HEK293 (cell line): ENCODE results near the gene SNAP23.

ENCODE experiments used
- BCL6B ChIP-seq: fragments of 450-650 bp; formaldehyde crosslinking; IDR thresholded peaks from 2 replicates; pipeline ENCODE4 v1.5.1; 2017; ENCODE audit warnings: missing biosample characterization, missing genetic modification characterization
- EGR2 ChIP-seq: fragments of 450-650 bp; formaldehyde crosslinking; IDR thresholded peaks from 2 replicates; pipeline ENCODE4 v1.5.1; 2016; ENCODE audit warnings: low read depth, missing biosample characterization, missing genetic modification characterization
- KLF1 ChIP-seq: fragments of 450-650 bp; formaldehyde crosslinking; IDR thresholded peaks from 2 replicates; pipeline ENCODE4 v1.5.1; 2016; ENCODE audit warnings: missing biosample characterization, missing genetic modification characterization
- PBX3 ChIP-seq: sonication (generic); formaldehyde crosslinking; IDR thresholded peaks from 2 replicates; pipeline ENCODE4 v1.8.1; 2022; ENCODE audit warnings: mild to moderate bottlenecking, moderate library complexity, missing genetic modification reagents
- PRDM1 ChIP-seq: fragments of 450-650 bp; formaldehyde crosslinking; IDR thresholded peaks from 2 replicates; pipeline ENCODE4; 2016; ENCODE audit warnings: missing biosample characterization, missing genetic modification characterization
- WT1 ChIP-seq: fragments of 450-650 bp; formaldehyde crosslinking; IDR thresholded peaks from 2 replicates; pipeline ENCODE4 v1.5.1; 2016; ENCODE audit warnings: missing biosample characterization, missing genetic modification characterization
- ZEB2 ChIP-seq: fragments of 450-650 bp; formaldehyde crosslinking; IDR thresholded peaks from 2 replicates; pipeline ENCODE4 v1.5.1; 2016; ENCODE audit warnings: missing biosample characterization, missing genetic modification characterization
- ZNF10 ChIP-seq: fragments of 450-650 bp; formaldehyde crosslinking; IDR thresholded peaks from 2 replicates; pipeline ENCODE4 v1.5.1; 2017; ENCODE audit warnings: missing biosample characterization, missing genetic modification characterization
- ZNF112 ChIP-seq: fragments of 450-650 bp; formaldehyde crosslinking; IDR thresholded peaks from 2 replicates; pipeline ENCODE4 v1.5.0; 2017; ENCODE audit warnings: missing biosample characterization, missing genetic modification characterization
- ZNF169 ChIP-seq: fragments of 450-650 bp; formaldehyde crosslinking; IDR thresholded peaks from 2 replicates; pipeline ENCODE4 v1.5.1; 2016; ENCODE audit warnings: missing biosample characterization, missing genetic modification characterization
- ZNF174 ChIP-seq: fragments of 450-650 bp; formaldehyde crosslinking; IDR thresholded peaks from 2 replicates; pipeline ENCODE4 v1.5.0; 2017; ENCODE audit warnings: missing biosample characterization, mild to moderate bottlenecking, missing genetic modification characterization
- ZNF18 ChIP-seq: fragments of 450-650 bp; formaldehyde crosslinking; IDR thresholded peaks from 2 replicates; pipeline ENCODE4 v1.5.1; 2016; ENCODE audit warnings: missing biosample characterization, missing genetic modification characterization
- ZNF2 ChIP-seq: fragments of 450-650 bp; formaldehyde crosslinking; IDR thresholded peaks from 2 replicates; pipeline ENCODE4 v1.5.1; 2016; ENCODE audit warnings: missing biosample characterization, missing genetic modification characterization
- ZNF202 ChIP-seq: fragments of 450-650 bp; formaldehyde crosslinking; IDR thresholded peaks from 2 replicates; pipeline ENCODE4 v1.5.1; 2016; ENCODE audit warnings: missing biosample characterization, missing genetic modification characterization, borderline replicate concordance
- ZNF221 ChIP-seq: fragments of 450-650 bp; formaldehyde crosslinking; IDR thresholded peaks from 2 replicates; pipeline ENCODE4 v1.5.1; 2017; ENCODE audit warnings: missing biosample characterization, missing genetic modification characterization, borderline replicate concordance
- ZNF248 ChIP-seq: fragments of 450-650 bp; formaldehyde crosslinking; IDR thresholded peaks from 2 replicates; pipeline ENCODE4 v1.5.1; 2017; ENCODE audit warnings: missing biosample characterization, missing genetic modification characterization
- ZNF26 ChIP-seq: fragments of 450-650 bp; formaldehyde crosslinking; IDR thresholded peaks from 2 replicates; pipeline ENCODE4 v1.5.1; 2016; ENCODE audit warnings: missing biosample characterization, missing genetic modification characterization
- ZNF266 ChIP-seq: fragments of 450-650 bp; formaldehyde crosslinking; IDR thresholded peaks from 2 replicates; pipeline ENCODE4 v1.5.1; 2016; ENCODE audit warnings: missing biosample characterization, missing genetic modification characterization, low read depth
- ZNF302 ChIP-seq: fragments of 450-650 bp; formaldehyde crosslinking; IDR thresholded peaks from 2 replicates; pipeline ENCODE4 v1.5.1; 2016; ENCODE audit warnings: missing biosample characterization, missing genetic modification characterization, low read depth
- ZNF335 ChIP-seq: fragments of 450-650 bp; formaldehyde crosslinking; conservative IDR thresholded peaks from 2 replicates; pipeline ENCODE4 v1.5.1; 2016; ENCODE audit warnings: missing biosample characterization, missing genetic modification characterization
- ZNF341 ChIP-seq: fragments of 450-650 bp; formaldehyde crosslinking; IDR thresholded peaks from 2 replicates; pipeline ENCODE4; 2016; ENCODE audit warnings: low read depth, missing biosample characterization, missing genetic modification characterization
- ZNF350 ChIP-seq: fragments of 450-650 bp; formaldehyde crosslinking; IDR thresholded peaks from 2 replicates; pipeline ENCODE4 v1.5.0; 2017; ENCODE audit warnings: missing biosample characterization, mild to moderate bottlenecking, missing genetic modification characterization
- ZNF423 ChIP-seq: fragments of 450-650 bp; formaldehyde crosslinking; IDR thresholded peaks from 2 replicates; pipeline ENCODE4 v1.5.1; 2016; ENCODE audit warnings: missing biosample characterization, missing genetic modification characterization
- ZNF426 ChIP-seq: fragments of 450-650 bp; formaldehyde crosslinking; IDR thresholded peaks from 2 replicates; pipeline ENCODE4 v1.5.1; 2017; ENCODE audit warnings: missing biosample characterization, missing genetic modification characterization, mild to moderate bottlenecking, inconsistent platforms, moderate library complexity
- ZNF585B ChIP-seq: fragments of 450-650 bp; formaldehyde crosslinking; IDR thresholded peaks from 2 replicates; pipeline ENCODE4 v1.5.1; 2016; ENCODE audit warnings: missing biosample characterization, missing genetic modification characterization
- ZNF707 ChIP-seq: fragments of 450-650 bp; formaldehyde crosslinking; IDR thresholded peaks from 2 replicates; pipeline ENCODE4 v1.5.1; 2016; ENCODE audit warnings: missing biosample characterization, missing genetic modification characterization
- ZNF785 ChIP-seq: fragments of 450-650 bp; formaldehyde crosslinking; IDR thresholded peaks from 2 replicates; pipeline ENCODE4 v1.5.1; 2016; ENCODE audit warnings: missing biosample characterization, missing genetic modification characterization
- ZNF837 ChIP-seq: fragments of 450-650 bp; formaldehyde crosslinking; IDR thresholded peaks from 2 replicates; pipeline ENCODE4 v1.5.1; 2016; ENCODE audit warnings: missing biosample characterization, missing genetic modification characterization
- ZXDB ChIP-seq: fragments of 450-650 bp; formaldehyde crosslinking; IDR thresholded peaks from 2 replicates; pipeline ENCODE4 v1.5.1; 2016; ENCODE audit warnings: missing biosample characterization, missing genetic modification characterization
- TF ChIP-seq, protein P1 (sequence below): fragments of 450-650 bp; formaldehyde crosslinking; IDR thresholded peaks from 2 replicates; pipeline ENCODE4 v1.5.1; 2016; ENCODE audit warnings: missing biosample characterization, missing genetic modification characterization
- TF ChIP-seq, protein P2 (sequence below): fragments of 450-650 bp; formaldehyde crosslinking; IDR thresholded peaks from 2 replicates; pipeline ENCODE4 v1.5.1; 2016; ENCODE audit warnings: missing biosample characterization, missing genetic modification characterization, borderline replicate concordance

SNAP23 gene

GRCh38 chr15:42490671-42491538, 4.5 kb upstream of the SNAP23 start, which contains the start of gene ZNF106 (continued):
- TF ChIP-seq ZNF10 (no peak), ZNF785 (no peak), ZNF112 (tag by site-specific recombination) (no peak), ZNF837 (tag by site-specific recombination) (no peak), KLF1 (tag by site-specific recombination) (no peak), ZNF266 (tag by site-specific recombination) (no peak), ZNF335 (tag by site-specific recombination) (peak; percentile 84), ZNF426 (tag by site-specific recombination) (no peak), ZNF26 (tag by site-specific recombination) (no peak), EGR2 (tag by site-specific recombination) (0 out of 2 replicates have a peak, but pooled peaks have one; percentile 22), WT1 (tag by site-specific recombination) (no peak), BCL6B (tag by site-specific recombination) (no peak), ZNF169 (tag by site-specific recombination) (no peak), PBX3 (CRISPR knock-in tag) (no peak), ZNF18 (peak; percentile 67), ZNF707 (tag by site-specific recombination) (no peak), ZNF174 (tag by site-specific recombination) (no peak), PRDM1 (tag by site-specific recombination) (0 out of 2 replicates have a peak, but pooled peaks have one; percentile 46), ZNF302 (tag by site-specific recombination) (no peak), ZNF2 (tag by site-specific recombination) (peak; percentile 39; the same call in 1 of the 2 replicates), ZNF202 (tag by site-specific recombination) (no peak), ZEB2 (0 out of 2 replicates have a peak, but pooled peaks have one; percentile 34), ZNF341 (tag by site-specific recombination) (peak; percentile 31; the same call in 1 of the 2 replicates), ZXDB (tag by site-specific recombination) (peak; percentile 79), ZNF248 (tag by site-specific recombination) (no peak), ZNF350 (tag by site-specific recombination) (no peak), ZNF585B (tag by site-specific recombination) (no peak), ZNF423 (tag by site-specific recombination) (no peak), ZNF221 (no peak)
- TF ChIP-seq, protein P1, sequence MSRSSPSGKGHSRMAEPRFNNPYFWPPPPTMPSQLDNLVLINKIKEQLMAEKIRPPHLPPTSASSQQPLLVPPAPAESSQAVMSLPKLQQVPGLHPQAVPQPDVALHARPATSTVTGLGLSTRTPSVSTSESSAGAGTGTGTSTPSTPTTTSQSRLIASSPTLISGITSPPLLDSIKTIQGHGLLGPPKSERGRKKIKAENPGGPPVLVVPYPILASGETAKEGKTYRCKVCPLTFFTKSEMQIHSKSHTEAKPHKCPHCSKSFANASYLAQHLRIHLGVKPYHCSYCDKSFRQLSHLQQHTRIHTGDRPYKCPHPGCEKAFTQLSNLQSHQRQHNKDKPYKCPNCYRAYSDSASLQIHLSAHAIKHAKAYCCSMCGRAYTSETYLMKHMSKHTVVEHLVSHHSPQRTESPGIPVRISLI (tag by site-specific recombination) = peak; percentile 99
- TF ChIP-seq, protein P2, sequence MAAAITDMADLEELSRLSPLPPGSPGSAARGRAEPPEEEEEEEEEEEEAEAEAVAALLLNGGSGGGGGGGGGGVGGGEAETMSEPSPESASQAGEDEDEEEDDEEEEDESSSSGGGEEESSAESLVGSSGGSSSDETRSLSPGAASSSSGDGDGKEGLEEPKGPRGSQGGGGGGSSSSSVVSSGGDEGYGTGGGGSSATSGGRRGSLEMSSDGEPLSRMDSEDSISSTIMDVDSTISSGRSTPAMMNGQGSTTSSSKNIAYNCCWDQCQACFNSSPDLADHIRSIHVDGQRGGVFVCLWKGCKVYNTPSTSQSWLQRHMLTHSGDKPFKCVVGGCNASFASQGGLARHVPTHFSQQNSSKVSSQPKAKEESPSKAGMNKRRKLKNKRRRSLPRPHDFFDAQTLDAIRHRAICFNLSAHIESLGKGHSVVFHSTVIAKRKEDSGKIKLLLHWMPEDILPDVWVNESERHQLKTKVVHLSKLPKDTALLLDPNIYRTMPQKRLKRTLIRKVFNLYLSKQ = no peak
